ENCODE data around the gene RAP1GAP.
"Not testable (repeated sequence)": the region's sequence is repeated elsewhere in the genome, so short reads cannot be mapped to it uniquely, and the experiment has no call there.

The RAP1GAP gene

DNA sequence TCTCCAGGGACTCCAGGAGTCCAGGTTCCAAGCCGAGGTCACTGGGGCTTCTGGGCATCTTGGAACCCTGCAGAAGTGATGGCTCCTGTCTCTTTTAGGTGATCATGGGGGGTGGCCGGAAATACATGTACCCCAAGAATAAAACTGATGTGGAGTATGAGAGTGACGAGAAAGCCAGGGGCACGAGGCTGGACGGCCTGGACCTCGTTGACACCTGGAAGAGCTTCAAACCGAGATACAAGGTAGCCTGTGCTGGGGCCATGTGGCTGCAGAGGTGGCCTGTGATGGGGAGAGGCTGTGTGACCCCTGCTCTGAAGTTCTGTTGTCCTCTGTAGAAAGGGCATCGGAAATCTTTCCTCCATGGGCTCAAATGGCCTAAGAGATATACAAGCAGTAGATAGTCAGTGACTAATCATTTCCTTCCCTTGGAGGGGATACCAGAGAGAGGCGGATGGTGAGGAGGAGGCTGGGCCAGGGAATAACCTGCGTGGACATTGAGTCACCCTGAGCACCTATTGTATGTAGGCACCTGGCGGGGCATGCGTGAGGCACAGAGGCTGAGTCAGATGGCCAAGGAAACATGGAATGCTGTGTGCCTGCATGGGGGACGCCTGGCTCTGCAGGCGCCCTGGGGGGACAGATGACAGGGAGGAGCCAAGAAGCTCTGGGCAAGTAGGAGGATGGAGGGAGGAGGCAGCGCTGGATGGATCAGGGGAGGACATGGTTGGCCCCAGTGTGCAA is 101.0 kb downstream of the RAP1GAP start:
- DNase-seq: no peak

DNA sequence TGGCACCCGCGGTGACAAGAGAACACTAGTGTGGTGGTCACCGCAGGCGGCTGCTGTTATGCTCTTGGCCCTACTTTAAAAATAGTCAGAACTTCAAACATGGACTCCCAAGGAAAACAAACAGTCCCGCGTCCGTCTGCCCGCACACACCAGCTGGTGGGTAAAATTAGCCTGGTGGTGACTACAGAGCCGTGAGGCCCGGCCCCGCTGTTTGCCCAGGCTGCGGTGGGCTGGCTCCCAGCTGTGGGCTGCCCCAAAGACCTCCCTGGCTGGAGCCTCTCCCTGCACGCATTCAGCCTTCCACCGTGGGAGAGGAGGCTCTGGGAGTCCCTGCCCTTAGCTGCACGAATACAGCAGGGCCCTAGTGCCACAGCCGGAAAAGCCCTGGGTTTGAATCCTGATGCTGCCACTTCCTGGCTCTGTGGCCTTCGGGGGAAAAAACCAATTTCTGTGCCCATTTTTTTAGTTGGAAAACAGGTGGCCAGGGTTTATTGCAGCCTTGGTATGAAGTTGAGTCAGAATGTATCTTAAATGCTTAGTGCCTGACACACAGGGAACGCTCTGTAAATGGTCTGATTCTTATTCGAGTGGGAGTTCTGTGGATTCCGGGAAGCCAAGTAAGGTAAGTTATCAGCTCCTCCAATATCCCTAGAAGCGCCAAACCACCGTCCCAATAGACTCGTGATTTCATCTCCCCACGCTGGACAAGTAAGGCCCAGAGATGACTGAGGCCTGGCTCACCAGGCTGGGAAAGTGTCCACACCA is 101.7 kb downstream of the RAP1GAP start:
- no peak for DNase-seq

DNA sequence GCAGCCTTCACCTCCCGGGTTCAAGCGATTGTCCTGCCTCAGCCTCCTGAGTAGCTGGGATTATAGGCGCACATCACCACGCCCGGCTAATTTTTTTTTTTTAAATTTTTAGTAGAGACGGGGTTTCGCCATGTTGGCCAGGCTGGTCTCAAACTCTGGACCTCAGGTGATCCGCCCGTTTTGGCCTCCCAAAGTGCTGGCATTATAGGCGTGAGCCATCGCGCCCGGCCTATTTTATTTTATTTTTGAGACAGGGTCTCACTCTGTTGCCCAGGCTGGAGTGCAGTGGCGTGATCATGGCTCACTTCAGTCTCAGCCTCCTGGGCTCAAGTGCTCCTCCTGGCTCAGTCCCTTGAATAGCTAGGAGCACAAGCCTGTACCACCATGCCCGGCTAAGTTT is 102.8 kb downstream of the RAP1GAP start:
- not testable (repeated sequence) for DNase-seq

DNA sequence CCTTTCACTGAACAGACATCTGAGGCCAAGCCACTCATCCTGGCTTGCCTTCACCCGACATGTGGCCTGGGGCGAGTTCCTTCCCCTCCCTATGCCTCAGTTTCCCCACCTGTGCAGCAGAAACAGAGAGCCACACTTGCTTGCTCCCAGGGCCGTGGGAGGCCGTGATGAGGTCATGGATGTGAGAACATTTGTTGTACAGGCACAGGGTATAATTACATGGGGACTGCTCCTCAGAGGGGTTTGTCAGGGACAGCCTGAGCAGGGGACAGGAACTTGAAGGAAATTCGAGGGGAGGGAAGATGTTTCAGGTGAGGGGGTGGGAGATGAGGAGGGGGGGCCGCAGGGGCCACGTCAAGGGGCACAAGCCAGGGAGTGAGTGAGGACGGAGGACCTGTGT is 103.9 kb downstream of the RAP1GAP start:
- DNase-seq: no peak

DNA sequence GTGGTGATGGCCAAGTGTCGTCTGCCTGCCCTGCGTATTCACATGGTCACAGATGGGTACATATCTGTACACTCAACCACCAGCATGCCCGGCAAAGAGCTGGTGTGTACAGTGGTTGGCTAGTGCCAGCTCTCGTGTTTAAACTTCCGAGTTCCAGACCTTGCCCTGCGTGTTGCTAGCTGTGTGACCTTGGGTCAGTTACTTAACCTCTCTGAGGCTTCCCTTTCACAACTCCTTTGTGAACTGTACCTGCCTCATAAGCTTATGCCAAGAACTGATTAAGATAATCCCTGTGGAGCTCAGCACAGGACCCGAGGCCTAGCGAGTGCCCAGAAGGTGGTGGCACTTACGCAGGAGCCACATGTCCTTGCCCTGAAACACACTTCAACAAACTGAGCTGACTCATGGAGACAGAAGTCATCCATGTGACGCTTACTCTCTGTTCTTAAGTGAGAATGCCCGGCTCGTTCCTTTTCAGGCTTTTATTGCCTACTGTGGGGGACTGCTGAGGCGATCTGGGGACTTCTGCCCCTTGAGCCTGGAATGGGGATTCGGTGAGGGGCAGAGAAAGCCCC is 104.5 kb downstream of the RAP1GAP start:
- no peak for DNase-seq

DNA sequence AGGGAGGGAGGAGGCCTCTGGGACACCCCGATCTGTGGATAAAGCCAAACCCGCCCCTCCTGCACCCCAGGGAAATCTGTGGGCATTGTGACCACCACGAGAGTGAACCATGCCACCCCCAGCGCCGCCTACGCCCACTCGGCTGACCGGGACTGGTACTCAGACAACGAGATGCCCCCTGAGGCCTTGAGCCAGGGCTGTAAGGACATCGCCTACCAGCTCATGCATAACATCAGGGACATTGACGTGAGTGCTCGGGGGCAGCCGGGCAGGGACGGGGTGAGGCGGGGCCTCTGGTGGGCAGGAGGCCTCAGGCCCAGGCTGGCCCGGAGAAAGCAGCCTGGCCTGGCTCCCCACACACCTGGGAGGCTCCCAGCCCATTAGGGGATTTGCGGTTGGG is 105.2 kb downstream of the RAP1GAP start:
- DNase-seq: no peak

DNA sequence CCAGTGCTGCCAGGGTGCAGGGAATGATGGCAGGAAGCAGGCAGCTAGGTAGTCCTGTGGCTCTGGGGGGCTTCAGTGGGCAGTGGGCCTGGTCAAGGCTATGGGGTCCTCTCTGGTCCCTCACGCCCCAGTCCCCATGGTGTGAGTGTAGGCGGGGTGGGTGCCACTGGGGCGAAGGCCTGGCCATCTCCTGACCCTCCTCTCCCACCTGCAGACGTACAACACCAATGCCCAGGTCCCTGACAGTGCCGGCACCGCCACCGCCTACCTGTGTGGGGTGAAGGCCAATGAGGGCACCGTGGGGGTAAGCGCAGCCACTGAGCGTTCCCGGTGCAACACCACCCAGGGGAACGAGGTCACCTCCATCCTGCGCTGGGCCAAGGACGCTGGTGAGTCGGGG is 106.3 kb downstream of the RAP1GAP start:
- DNase-seq: no peak

DNA sequence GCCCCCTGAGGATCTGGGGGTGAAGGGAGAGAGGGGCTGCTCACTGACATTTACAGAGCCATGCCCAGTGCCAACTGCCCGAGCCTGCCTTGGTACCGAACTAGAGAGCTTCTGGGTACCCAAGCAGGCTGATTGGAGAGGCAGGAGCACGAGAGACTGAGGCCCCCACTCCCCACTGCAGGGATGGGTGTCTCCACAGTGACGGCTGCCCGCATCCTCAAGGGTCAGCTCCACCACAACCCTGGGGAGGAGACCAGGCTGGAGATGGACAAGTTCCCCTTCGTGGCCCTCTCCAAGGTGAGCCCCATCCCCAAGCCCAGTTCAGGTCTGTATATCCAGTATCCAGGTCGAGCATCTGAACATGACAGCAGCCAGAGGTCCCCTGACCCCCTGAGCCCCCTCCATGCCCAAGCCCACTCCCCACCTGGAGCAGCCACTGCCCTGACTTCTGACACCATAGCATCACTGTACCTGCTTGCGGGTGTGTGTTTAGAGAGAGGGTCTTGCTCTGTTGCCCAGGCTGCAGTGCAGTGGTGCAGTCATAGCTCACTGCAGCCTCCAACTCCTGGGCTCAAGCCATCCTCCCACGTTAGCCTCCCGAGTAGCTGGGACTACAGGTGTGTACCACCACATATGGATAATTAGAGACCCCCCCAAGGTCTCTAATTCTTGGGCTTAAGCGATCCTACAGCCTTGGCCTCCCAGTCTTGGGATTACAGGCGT is 108.1 kb downstream of the RAP1GAP start:
- no peak for DNase-seq

DNA sequence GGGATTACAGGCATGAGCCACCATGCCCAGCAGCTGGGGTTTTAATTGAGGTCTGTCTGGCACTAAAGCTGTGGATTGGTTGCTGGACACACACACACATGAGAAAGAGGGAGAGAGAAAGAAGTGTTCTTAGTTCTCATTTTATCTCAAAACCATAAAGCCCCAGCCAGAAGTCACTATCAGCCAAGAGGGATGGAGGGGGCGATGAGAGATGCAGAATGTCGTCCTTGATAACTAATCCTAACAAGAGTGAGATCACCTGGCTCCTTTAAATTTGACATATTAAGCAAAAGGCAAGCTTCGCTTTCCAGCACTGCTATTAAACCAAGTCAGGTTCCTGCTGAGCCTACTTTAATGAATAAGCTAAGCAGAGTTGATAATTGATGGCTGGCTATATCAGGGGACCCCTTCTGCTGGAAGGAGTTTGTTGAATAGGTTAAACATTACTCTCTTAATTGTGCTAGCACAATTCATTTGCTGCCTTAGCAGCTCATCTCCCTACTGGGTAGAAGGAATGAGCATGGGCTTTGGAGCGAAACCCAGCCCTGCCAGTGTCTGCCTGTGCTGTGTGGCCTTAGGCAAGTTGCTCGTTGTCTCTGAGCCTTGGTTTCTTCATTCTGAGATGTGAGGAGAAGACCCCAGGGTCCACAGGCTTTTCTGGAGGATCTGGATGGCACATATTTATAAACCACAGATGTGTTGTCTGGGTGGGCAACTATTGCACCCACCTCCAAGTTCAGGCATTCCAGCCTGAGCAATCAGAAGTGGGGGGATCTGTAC is 109.2 kb downstream of the RAP1GAP start:
- no peak for DNase-seq

DNA sequence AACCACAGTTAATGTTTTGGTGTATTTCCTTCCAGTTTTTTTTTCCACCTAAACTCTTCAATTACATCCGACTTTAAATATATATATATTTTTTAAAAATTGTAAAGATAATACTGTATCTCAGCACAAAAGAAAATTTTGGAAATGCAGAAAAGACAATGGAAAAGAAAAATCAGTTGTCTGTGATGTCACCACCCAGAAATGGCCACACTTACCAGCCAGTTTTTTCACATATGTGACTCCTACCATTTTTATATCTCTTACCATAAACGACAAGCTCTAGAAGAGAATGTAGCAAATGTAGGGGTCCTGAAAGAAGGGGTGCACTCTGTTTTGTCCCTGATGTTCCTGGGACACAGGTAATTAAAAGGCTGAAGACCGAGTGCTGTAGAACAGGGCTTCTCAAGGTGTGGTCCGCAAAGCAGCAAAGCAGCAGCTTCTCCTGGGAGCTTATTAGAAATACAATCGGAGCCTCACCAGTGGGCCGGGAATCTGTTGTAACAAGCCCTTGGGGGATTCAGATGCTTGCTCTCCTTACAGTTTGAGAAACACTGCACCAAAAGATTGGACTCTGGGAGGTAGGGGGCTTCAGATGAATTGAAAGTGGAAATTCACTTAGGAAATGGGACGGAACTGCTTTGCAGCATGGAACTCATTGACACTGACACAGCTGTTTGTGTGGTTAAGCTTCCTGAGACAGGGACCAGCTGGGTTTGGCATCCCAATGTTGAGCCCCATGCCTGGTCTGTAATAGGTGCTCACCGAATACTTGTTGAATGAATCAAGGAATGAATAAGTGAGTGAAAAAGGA is 115.8 kb downstream of the RAP1GAP start:
- DNase-seq: no peak

DNA sequence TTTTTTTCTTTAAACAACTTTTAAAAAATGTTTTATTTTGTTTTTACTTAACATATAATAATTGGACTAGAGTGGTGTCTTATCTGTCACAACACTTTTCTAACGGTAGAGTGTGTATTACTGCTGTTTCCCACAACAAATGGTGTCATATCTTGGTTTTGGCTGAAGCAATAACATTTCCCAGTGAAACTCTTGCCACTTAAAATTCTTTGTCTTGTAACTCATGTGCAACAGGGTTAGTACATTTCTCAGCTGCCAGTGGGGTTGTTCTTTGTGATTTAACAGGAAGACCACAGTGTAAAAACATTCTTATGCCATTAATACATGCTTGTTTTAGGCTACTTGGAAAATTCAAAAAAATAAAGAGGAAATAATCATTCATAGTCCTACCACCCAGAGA is 116.4 kb downstream of the RAP1GAP start:
- no peak for DNase-seq

DNA sequence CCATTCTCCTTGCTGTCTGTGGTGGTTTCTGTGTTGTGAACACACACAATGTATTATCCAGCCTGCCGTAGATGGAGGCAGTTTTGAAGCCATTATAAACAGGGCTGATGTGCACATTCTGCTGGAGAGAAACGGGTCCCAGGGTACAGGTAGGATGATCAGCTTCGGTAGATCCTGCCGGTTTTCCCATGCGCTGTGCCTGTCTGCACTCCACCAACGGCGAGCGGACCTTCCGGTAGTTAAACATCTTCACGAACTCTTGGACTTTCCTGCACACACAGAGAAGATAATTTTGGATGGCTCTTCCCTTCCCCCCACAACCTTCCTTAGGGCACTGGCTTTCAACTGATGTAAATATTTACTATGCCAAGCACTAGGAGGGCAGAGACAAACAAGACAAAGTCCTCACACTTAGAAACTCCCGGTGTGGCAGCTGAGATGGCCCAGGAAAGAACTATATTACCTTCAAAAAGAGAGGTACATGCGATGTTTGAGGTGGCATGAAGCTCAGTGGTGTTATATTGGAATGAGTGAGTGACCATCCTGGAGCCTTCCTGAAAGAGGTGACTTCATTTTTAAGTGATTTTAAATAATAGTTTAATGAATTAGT is 118.2 kb downstream of the RAP1GAP start:
- DNase-seq: no peak

DNA sequence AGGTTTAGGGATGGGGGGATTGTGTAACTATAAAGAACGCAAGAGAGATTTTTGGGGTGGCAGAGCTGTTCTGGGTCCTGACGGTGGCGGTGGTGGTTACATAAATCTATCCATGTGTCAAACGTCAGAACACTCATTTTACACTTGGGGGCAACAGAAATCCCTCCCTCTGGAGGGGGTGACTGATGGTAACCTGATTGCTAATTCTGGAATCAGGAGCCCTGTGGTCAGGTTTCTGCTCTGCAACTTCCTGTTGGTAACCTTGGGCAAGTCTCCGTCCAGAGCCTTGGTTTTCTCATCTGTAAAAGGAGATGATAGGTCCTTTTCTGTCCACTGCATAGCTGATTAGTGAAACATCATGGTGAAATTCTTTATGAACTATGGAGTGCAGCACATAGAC is 119.1 kb downstream of the RAP1GAP start:
- no peak for DNase-seq

DNA sequence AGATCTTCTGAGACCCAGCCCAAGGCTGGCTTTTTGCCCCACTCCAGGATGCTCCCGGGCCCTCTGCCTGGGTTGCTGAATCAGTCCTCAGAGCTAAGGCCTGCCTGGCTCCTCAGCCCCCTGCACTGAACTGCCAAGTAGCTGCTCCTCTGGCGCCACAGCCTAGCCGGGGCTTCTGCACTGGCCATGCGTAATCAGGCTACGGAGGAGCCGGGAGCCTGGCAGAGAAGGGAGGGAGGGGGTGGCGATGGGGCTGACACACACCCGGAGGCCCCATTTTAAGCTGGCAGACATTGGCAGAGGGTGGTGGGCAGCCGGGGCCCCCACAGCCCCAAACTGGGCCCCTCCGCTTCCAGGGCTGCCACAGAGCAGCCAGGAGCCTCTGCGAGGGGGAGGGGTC is 121.3 kb downstream of the RAP1GAP start:
- no peak for DNase-seq
